Mammary epithelial cell (primary cell): ENCODE results near the gene DGAT2.

ENCODE experiments used
- EZH2 ChIP-seq: IDR thresholded peaks from 2 replicates; pipeline ENCODE4 v1.6.1; 2012; ENCODE audit warnings: low read length, inconsistent platforms, borderline replicate concordance
- TF ChIP-seq, protein P1 (sequence below), 2 donors: IDR thresholded peaks in 1 of 2; conservative IDR thresholded peaks in 1 of 2; 2 replicates each; pipeline ENCODE4 v1.5.1; 2011 to 2012; ENCODE audit warnings: inconsistent platforms in 2 of 2, low read length in 2 of 2, mild to moderate bottlenecking in 2 of 2, control low read depth in 1 of 2, low read depth in 1 of 2; ENCODE audit not compliant: insufficient read depth in 1 of 2; ENCODE audit errors: extremely low read depth in 1 of 2

DNA sequence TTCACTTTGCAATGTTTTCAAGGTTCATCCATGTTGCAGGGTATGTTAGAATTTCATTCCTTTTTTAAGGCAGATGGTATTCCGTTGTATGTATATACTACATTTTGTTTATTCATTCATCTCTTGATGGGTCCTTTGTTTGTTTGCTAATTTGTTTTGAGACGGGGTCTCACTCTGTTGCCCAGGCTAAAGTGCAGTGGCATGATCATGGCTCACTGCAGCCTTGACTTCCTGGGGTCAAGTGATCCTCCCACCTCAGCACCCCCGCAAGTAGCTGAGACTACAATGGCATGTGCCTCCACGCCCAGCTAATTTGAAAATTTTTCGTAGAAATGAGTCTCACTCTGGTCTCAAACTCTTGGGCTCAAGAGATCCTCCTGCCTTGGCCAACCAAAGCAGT lies 52.6 kb downstream of the DGAT2 start:
- TF ChIP-seq, protein P1, sequence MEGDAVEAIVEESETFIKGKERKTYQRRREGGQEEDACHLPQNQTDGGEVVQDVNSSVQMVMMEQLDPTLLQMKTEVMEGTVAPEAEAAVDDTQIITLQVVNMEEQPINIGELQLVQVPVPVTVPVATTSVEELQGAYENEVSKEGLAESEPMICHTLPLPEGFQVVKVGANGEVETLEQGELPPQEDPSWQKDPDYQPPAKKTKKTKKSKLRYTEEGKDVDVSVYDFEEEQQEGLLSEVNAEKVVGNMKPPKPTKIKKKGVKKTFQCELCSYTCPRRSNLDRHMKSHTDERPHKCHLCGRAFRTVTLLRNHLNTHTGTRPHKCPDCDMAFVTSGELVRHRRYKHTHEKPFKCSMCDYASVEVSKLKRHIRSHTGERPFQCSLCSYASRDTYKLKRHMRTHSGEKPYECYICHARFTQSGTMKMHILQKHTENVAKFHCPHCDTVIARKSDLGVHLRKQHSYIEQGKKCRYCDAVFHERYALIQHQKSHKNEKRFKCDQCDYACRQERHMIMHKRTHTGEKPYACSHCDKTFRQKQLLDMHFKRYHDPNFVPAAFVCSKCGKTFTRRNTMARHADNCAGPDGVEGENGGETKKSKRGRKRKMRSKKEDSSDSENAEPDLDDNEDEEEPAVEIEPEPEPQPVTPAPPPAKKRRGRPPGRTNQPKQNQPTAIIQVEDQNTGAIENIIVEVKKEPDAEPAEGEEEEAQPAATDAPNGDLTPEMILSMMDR (conservative IDR thresholded peaks at IDR 0.05 in 1 of 2, IDR thresholded peaks at IDR 0.05 in 1 of 2; ENCODE audit: extremely low read depth in 1 of 2, insufficient read depth in 1 of 2, low read depth in 1 of 2, low read length in 2 of 2), result no peak
- TF ChIP-seq EZH2, result no peak
